ENCODE data around the gene PDSS2.

PDSS2 gene

GRCh38 chr6:107416145-107416544 is 43.2 kb downstream of the PDSS2 start:
- no peak overlapping the region for H3K27ac ChIP-seq
- H3K4me3 ChIP-seq = no peak overlapping the region
- TF ChIP-seq CTCF (IDR thresholded peaks at IDR 0.05) = no peak
- no peak for DNase-seq (ENCODE audit: low spot score)

GRCh38 chr6:107413966-107414645 is 45.3 kb downstream of the PDSS2 start:
- TF ChIP-seq CTCF (IDR thresholded peaks at IDR 0.05) = no peak
- no peak overlapping the region for H3K4me3 ChIP-seq
- H3K27ac ChIP-seq = no peak overlapping the region
- no peak for DNase-seq (ENCODE audit: low spot score)

GRCh38 chr6:107411161-107411560 is 48.2 kb downstream of the PDSS2 start:
- no peak overlapping the region for H3K4me3 ChIP-seq
- DNase-seq (ENCODE audit: low spot score) = no peak
- no peak for TF ChIP-seq CTCF (IDR thresholded peaks at IDR 0.05)
- H3K27ac ChIP-seq = no peak overlapping the region

- Histone ChIP-seq H3K4me3 (no peak overlapping the region), H3K27ac (no peak overlapping the region)
- no peak for DNase-seq (ENCODE audit: low spot score)
- TF ChIP-seq CTCF (IDR thresholded peaks at IDR 0.05) = no peak
Observed at GRCh38 chr6:107409942-107410341, 49.4 kb downstream of the PDSS2 start.

- no peak for TF ChIP-seq CTCF (IDR thresholded peaks at IDR 0.05)
- Histone ChIP-seq H3K4me3 (no peak overlapping the region), H3K27ac (no peak overlapping the region)
- DNase-seq (ENCODE audit: low spot score) = no peak
Observed at GRCh38 chr6:107408714-107409113, 50.6 kb downstream of the PDSS2 start.

- H3K27ac ChIP-seq = no peak overlapping the region
- no peak for DNase-seq (ENCODE audit: low spot score)
- TF ChIP-seq CTCF (IDR thresholded peaks at IDR 0.05) = no peak
- no peak overlapping the region for H3K4me3 ChIP-seq
Observed at GRCh38 chr6:107405002-107405401, 54.4 kb downstream of the PDSS2 start.

GRCh38 chr6:107402533-107402932 is 56.8 kb downstream of the PDSS2 start:
- TF ChIP-seq CTCF (IDR thresholded peaks at IDR 0.05) = no peak
- Histone ChIP-seq H3K27ac (no peak overlapping the region), H3K4me3 (no peak overlapping the region)
- no peak for DNase-seq (ENCODE audit: low spot score)
